Activated T-helper 1 cell treated with anti-CD3 and anti-CD28 coated beads, Interleukin-2, amount 50 U/mL, for 16 hours (primary cell): ENCODE data around the gene CTNNA3.

ENCODE experiments used
- DNase-seq, 2 donors: peaks; one replicate each; pipeline ENCODE4 v3.0.0-alpha.2; 2020; ENCODE audit warnings: low read depth in 1 of 2, low spot score in 1 of 2

Gene CTNNA3

DNA sequence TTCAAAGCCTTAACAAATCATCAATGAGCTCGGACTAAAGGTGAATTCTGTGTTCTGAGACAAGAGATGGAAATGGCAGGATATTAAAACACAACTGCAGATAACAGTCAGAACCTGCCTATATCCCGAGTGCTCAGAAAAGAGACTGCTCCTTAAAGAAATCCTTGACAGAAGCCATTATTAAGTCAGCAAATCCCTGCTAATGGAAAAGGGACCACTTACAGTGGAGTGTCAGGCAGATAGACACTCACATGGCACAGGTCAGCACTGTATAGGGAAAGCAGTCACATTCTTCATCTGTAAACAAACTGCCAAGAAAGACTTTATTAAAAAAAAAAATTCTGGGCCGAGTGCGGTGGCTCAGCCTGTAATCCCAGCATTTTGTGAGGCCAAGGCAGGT, 917.6 kb downstream of the CTNNA3 start:
- DNase-seq: no peak

DNA sequence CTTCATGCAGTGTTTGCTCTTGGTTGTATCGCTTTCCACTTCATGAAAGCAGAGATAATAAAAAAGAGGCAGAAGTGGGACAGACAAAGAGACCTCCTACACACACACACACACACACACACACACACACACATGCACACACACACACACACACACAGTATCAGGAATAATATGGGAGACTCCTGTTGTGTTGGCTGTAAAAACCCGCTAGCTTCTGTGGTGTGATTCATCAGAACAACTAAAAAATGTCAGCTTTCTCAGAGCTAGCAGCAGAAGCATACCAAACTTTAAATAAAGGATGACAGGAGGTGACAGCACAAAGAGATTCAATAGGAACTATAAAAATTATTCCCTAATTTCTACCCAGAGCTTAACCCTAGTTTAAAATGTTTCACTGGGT, 918.3 kb downstream of the CTNNA3 start:
- no peak for DNase-seq

DNA sequence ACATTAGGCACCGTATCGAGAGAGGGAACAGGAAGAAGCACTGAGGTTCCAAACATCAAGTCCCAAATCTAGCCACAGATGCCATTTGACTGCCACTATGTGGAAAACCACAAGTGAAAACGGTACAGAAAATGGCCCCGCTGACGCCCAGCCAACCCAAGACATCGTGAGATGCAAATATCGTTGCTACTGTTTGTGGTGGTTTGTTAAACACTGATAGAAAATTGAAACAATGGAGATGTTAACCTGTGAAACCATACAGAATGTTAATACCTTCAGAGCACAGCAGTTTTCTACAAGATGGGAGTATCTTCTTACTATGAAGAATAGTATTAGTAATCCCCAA, 922.5 kb downstream of the CTNNA3 start:
- no peak for DNase-seq

DNA sequence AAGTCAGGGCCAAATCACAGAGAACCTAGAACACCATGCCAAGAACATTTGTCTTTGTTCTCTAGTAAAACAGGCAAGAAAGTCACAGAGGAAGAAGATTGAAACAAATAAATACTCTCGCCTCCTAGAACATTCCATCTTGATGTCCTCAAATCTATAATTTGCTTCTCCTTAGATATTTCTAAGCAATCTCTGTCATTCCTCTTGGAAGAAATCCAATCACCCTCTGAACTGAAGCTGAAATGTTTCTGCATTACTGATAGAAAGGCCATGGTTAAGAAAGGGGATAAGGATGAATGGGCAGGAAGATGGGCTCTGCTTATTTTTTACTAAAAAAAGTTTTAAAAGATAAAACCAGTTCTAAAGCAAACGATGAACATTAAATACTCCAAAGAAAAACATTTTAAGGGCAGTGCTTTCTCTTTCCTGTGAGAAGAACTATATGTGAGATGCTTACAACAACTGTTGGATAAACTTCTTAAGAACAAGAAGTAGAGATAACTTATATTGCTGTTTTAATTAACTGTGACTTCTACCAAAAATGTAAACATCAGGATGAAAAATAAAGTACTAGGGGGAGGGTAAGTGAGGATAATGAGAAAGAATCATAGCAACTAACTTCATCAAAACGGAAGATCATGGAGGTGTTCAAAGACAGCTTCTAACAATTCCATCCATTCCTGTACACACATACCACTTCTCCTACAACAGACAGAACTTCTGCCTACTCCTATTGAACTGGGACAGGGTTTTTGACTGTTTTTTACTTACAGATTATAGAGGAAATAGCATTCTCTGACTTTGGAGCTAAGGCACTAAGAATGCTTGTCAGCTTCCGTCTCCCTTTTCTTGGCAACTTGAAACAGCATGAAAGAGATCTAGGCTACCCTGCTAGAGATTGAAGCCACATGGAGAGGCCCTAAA, 923.2 kb downstream of the CTNNA3 start:
- no peak for DNase-seq

DNA sequence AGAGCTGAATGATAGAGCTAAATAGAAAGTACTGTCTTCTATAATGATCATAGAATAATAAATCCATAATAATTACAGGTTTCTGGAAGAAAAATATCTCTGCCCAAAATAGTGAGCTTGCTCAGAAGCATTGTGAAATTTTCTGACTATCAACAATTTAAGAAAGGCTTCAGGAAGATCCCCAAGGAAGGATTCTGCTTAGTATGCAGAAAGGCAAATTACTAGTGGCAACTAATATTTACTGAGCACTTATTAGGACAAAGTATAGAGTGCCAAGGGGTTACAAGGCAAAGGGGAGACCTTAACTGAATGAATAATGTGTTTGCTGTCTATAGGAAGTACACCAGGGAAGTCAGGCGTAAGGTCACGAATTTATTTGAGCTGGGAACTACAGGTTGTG, 928.3 kb downstream of the CTNNA3 start:
- DNase-seq: no peak

DNA sequence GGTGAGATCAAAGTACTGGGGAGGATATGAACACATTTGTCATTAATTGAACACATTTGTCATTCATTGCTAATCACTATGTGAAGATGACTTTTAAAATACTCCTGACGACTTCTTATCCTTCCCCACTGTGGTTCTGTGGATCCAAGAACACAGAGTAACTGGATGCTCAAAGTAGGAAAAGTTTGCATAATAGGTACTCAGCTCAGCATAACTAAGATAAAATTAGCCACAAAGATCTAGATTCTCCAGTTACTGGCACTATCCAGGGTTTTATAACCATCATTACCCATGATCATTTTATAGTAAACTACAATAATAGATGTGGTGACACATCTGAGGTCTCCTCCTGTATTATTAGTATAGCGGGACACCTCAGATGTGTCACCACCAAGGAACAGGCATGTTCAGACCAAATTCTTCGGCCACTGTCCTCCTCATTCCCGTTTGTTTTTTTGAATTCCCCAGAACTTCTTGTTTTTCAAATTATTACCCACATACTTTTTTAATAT, 933.7 kb downstream of the CTNNA3 start:
- DNase-seq: no peak

DNA sequence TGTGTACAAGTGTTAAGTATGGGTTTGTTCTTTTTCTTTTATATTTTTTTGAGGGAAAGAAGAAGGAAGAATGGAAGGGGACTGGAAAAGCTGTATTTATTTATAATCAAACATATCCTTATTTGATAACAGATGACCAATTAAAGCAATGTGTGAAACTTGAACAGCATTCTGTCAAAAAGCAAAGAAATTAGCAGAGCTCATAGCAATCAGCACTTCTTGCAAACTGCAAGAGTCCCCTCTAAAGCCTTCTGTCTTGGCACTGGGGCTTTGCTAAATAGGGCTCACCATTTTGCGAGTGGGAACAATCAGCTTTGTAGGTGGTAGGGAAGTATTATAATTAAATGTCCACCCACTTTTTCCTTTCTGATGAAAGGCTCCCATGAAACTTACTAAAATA, 935.1 kb downstream of the CTNNA3 start:
- no peak for DNase-seq

DNA sequence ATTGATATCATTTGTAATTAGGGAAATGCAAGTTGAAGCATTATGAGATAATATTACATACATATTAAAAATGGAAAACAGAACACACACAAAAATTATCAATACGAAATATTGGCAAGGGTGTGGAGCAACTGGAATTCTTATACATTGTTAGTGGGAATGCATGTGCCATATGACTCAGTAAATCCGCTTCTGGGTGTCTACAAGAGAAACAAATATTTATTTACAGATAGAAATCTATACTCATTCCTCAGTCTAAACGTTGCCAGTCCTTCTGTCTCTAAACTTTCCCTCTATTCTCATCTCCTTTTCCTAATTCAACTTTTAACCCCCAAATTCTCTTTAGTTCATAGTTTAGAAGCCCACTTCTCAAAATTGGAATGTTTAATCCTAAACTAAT, 940.5 kb downstream of the CTNNA3 start:
- DNase-seq: no peak

DNA sequence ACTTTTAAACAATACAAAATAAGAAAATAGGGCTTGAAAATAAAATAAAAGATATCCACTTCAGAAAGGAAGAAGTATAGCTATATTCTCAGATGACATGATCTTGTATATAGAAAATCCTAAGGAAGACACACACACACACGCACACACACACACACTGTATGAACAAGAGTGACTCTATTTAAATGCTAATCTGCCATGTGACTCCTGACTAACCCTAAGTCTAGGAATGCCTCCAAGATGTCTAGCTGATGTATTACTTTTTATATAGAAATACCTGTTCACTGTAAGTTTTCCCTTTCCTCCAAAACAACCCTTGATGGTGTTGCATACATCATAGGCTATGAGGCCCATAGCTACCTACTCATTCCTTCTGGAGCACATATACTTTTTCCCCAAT, 943.3 kb downstream of the CTNNA3 start:
- no peak for DNase-seq

DNA sequence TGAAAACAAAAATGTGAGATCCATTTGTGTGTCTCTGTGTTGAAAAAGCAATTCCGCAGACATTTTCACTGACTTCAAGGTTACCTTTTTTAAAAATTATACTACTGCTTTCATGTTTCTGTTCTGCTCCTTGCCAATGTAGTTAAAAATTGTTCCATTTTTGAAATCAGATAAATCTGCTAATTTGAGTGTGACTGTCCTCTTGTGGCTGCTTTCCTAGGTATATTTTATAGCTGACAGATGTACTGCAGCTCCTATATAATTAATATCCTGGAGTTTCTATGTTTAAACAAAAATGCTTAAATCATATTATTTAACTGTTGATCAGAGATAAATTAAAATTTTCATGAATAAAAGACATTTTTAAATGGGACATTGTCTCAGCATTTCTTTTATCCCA, 947.8 kb downstream of the CTNNA3 start:
- no peak for DNase-seq

DNA sequence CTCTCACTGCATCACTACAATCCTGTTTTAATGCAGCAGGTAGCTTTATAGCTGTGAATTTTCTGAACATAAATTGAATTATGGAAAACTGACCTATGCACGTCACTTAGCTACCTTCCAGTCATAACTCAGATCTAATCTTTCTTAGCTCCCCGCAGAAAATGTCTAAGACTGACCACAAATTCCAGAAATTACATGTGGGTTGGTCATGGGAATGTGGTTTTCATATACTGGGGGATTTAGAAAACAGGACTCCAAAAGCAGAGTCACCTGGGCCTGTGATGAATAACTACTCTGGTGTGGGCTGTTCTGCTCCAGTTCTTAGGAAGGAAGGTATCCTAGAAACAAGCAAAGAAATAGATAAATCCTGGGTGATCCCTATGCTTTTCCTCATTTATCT, 948.5 kb downstream of the CTNNA3 start:
- DNase-seq: no peak

DNA sequence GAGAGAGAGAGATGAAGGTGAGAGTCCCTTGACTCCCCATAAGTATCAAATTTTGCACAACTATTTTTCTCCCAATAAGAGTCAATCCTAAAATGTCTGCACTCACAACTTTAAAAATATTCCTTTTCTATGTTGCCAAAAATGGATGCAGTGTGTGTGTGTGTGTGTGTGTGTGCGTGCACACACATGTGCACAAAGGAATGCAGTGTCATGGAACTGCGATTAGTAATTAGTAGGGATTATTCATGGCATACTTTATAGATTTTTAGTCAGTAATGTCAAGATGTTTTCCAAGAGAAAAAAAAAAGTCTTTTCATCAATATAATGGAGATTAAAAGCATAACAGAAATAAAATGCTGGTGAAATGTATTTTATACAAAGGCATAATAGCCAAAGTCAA, 949.3 kb downstream of the CTNNA3 start:
- no peak for DNase-seq

DNA sequence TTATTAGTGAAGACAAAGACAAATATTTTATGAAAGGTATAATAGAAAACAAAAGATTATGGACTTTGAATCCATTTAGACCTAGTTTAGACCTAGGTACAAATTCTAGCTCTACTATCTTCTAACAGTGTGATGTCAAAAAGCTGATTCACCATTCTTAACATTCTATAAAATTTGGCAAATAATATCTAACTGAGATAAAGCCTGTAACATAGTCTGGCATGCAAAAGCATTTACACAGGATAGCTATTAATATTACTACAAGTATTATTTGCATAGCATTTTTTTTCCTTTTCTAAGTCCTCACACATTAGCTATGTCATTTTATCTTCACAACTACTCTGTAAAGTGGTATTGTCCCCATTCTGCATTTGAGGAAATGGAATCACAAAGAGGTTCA, 949.7 kb downstream of the CTNNA3 start:
- no peak for DNase-seq

DNA sequence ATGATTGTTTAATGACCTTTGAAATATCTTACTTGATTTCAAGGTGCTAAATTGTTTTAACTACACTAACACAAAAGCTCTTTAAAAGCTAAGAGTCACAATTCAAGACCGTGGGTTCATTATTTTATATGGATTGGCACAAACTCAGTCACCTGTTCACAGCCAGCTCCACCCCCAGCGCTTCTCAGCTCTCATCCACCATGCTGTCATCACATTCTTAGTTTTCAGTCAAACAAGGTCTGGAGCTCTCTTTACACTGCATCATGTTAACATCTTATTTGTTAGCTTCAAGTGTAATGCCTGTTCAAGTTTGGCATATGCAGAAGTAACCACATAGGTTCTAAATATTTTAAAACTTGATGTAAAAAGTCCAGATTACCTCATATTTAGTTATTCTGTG, 951.1 kb downstream of the CTNNA3 start:
- no peak for DNase-seq

DNA sequence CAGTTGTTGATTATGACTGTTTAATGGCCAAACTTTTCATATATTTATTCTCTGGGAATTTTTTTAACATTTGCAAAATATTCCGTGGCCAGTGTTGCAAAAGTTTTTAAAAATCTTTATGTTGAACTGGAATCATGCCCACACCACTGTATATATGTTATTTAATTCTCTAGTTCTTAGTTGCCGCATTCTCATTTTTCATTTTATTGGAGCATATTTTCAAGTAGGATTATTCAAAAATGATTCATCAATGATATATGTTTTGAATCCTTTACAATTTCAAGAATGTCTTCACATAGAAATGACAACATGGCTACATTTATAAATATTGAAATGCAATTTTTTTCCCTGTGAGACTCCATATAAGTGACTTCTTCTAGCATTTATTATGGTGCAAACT, 958.8 kb downstream of the CTNNA3 start:
- no peak for DNase-seq

DNA sequence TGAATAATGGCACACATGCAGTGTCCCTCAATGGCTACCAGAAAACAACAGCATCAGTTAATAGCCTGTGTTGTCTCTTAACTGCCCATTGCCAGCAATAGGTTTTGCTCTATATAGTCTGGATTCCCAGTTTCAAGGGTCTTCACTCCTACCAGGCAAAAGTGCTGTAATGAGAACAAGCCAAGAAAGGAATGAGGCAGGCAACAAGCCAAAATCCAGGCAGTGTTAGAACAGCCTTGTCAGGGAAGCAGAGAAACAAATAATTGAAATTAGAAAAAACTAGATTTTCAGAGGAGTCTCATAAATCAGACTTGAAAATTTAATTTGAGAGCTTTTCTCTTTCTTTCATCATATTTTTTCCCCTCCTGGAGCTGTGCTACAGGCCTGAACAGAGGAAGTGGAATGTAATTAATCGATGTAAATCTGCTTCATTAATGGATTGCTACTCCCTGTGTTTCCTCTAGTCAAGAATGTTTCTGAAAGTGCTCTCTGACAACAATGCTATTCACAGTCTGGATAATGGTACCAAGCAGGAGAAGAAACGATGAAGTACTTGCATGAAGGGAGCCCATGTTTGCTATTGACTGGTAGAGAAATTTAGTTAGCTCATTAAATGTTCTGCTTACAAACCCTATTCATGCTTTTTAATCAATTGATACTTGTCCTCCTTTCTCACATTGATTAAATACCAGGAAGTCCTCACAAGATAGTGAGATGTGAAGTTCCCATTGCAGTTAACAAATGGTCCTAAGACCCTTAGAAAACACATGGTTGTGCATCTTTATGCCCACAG, 972.2 kb downstream of the CTNNA3 start:
- DNase-seq: no peak

DNA sequence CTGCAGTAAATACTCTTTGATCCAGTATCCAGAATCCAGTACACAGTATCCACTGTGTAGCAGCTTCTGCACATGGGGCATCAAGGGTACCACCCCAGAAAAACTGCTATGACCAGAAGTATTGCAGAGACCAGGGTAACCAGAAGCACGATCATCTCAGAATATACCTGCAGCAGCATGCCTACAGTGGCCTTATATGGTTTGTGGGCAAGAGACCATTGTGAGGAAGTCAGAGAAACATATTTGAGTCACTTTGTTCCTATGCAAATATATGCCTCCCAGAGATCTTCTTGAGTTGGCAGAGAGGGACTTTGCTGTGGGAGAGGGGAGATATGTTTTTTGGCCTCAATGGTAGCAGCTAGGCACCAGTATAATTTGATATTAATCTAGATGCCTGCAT, 976.5 kb downstream of the CTNNA3 start:
- no peak for DNase-seq

DNA sequence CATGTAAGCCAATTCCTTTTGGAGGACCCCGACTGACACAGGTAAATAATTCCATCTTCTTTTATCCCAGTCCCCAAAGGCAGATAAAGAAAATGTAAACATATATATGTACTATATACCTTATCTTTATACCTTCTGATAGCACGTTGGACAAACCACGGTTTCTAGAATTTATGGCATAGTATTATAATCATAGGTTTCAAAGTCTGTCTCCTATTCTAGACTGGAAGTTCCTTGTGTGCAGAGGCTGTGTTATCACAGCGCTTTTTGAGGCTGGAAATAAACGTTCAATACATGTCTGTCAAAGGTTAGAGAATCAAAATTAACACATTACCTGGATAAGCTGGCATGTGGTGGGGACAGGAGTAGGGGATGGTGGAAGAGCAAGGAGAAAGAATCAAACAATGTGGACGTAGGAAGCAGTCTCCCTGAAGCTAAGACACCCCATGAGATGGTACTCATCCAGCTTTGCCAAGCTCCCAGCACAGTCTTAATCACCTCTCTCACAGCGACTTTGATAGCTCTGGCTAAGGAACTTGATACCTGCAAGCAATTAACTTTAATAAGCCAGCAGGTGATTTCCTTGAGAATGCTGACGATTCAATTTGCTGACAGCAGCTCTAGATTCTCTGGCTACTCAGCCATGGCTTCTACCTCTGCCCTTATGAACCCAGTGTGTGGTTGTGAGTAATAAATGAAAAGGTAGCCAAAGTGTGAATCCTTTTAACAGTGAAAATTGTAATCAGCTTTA, 978.6 kb downstream of the CTNNA3 start:
- no peak for DNase-seq

DNA sequence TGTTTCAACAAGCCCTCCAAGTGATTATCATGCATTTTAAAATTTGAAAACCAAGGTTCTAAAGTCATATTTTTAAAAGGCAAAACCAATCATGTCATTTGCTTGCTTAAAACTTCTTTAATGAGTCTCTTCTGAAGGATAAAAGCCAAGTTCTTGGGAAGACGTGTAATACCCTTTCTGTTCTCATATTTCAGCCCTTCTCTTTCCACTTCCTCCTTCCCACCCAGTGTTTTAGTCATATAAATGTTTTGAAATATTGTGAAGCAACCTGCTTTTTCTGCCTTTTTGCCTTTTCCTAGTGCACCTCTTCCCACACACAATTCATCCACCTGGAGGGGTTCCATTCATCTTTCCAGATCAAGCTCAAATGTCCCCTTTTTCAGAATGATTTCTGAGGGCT, 981.3 kb downstream of the CTNNA3 start:
- DNase-seq: no peak

DNA sequence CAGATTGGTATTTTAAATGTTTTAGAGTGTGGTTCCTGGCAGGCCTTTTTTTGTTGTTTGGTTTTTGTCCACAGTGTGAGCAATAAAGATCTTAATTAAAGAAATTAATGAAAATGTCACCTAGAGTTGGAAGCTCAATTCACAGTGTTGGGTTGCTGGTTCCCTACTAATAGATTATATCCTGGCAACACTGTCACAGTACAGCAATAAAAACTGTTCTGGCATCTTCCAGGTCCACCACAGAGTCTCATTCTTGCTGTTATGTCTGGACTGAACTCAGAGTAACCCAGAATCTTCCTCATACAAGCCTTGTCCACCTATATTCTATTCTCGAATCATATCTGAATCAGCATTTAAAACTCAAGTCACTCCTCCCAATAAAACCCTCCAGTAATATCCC, 982.6 kb downstream of the CTNNA3 start:
- no peak for DNase-seq

DNA sequence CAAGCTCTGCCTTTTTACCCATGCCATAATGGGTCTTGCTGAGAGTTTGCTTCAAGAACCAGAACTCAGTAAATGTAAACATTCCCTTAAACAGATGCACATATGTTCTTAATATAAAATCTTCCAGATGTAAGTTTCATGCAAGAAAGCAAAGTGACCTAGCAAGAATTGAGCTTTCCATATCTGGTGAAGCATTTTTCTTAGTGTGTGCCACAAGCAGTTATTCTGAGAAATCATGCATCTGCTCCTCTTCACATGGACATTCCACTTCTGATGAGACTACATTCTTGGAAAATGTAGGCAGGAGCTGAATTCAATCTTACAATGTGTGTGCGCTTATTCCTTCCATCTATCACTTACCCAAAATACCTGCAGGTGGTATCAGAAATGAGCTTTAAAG, 997.9 kb downstream of the CTNNA3 start:
- DNase-seq: no peak

DNA sequence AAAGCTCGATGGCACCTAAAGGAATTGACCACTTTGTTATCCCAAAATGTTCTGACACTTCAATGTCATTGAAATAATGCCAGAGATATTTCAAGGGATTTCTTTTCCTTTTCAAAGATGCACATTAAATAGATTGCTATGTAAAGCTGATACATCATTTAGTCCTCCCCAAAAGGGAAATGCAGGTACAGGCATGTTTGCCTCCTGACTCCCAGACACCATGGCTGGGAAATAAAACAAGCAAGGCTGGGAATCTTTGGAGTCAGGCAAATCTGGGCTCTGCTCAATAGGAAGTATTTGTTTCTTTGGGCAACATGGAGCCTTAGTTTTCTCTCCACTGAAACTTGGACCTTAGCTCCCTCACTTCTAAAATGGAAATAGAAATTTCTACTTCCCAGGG, 1000.9 kb downstream of the CTNNA3 start:
- DNase-seq: no peak
